HG02588 (cell line): ENCODE results near the gene TMEM47.

ENCODE experiments used
- ATAC-seq: cut with Tn5 transposase; IDR thresholded peaks from one replicate; pipeline ENCODE4 v1.9.1; 2021; ENCODE audit warnings: mild to moderate bottlenecking, moderate library complexity; ENCODE audit not compliant: unreplicated experiment

The TMEM47 gene

GRCh38 chrX:34586346-34586911 is 70.7 kb downstream of the TMEM47 start:
- ATAC-seq, result no peak

- ATAC-seq, result no peak
These were observed 71.5 kb downstream of the TMEM47 start for GRCh38 chrX:34585561-34585960.

- no peak for ATAC-seq
These were observed 72.3 kb downstream of the TMEM47 start for GRCh38 chrX:34584781-34585180.

GRCh38 chrX:34580069-34580468 is 77.0 kb downstream of the TMEM47 start:
- no peak for ATAC-seq

GRCh38 chrX:34578237-34578636 is 78.8 kb downstream of the TMEM47 start:
- ATAC-seq, result no peak
